ENCODE data around the gene LRRC25. TPM values are rescaled to one million over a fixed set of nuclear protein-coding genes. Genes with fewer than 3 reads are reported as not detected.
"Not testable (repeated sequence)": the region's sequence is repeated elsewhere in the genome, so short reads cannot be mapped to it uniquely, and the experiment has no call there.

LRRC25 gene
- total RNA-seq, 1 donor from 2014 or later, result not detected

DNA sequence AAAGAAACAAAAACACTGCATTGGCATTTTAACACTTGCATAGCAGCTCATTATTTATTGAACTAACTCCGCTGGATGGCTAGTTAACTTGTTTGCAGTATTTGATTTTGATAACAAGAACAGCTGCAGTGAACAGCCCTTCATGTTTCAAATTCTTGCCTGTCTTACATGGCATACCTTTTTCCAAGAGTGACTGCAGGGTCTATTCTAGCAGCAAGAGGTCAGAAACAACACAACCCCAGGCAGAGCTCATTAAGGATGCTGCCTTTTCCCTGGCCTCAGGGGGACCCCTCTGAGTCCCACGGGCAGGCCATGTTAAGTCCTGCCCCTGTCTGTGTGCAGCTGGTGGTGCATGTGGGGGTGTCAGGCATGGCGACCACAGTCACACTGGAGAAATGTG is 40.4 kb downstream of the LRRC25 start:
- H3K27me3 Mint-ChIP-seq (ENCODE audit: unreplicated experiment), result no peaks in the 10 kb centered on the region
- no peak overlapping the region for H3K27ac Mint-ChIP-seq (ENCODE audit: unreplicated experiment)
- TF ChIP-seq, protein P1, sequence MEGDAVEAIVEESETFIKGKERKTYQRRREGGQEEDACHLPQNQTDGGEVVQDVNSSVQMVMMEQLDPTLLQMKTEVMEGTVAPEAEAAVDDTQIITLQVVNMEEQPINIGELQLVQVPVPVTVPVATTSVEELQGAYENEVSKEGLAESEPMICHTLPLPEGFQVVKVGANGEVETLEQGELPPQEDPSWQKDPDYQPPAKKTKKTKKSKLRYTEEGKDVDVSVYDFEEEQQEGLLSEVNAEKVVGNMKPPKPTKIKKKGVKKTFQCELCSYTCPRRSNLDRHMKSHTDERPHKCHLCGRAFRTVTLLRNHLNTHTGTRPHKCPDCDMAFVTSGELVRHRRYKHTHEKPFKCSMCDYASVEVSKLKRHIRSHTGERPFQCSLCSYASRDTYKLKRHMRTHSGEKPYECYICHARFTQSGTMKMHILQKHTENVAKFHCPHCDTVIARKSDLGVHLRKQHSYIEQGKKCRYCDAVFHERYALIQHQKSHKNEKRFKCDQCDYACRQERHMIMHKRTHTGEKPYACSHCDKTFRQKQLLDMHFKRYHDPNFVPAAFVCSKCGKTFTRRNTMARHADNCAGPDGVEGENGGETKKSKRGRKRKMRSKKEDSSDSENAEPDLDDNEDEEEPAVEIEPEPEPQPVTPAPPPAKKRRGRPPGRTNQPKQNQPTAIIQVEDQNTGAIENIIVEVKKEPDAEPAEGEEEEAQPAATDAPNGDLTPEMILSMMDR (IDR thresholded peaks at IDR 0.05), result no peak
- H3K36me3 Mint-ChIP-seq (ENCODE audit: unreplicated experiment), result peaks cover 33% of the 10 kb centered on the region
- H3K9me3 Mint-ChIP-seq (ENCODE audit: unreplicated experiment), result no peaks in the 10 kb centered on the region
- no peak for DNase-seq (ENCODE audit: extremely low spot score, unreplicated experiment)
- H3K4me3 Mint-ChIP-seq (ENCODE audit: unreplicated experiment), result no peak overlapping the region
- no peaks in the 10 kb centered on the region for H3K4me1 Mint-ChIP-seq (ENCODE audit: unreplicated experiment)

DNA sequence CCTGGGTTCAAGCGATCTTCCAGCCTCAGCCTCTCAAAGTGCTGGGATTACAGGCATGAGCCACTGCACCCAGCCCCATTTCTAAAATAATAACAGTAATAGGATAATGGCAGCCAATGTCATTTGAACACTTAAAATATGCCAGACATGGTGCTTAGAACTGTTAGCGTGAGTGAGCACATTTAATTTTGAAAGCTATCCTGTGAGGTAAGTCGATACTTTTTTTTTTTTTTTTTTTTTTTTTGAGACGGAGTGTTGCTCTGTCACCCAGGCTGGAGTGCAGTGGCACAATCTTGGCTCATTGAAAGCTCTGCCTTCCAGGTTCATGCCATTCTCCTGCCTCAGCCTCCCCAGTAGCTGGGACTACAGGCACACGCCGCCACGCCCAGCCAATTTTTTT is 42.7 kb downstream of the LRRC25 start:
- H3K36me3 Mint-ChIP-seq (ENCODE audit: unreplicated experiment), result peaks cover 31% of the 10 kb centered on the region

DNA sequence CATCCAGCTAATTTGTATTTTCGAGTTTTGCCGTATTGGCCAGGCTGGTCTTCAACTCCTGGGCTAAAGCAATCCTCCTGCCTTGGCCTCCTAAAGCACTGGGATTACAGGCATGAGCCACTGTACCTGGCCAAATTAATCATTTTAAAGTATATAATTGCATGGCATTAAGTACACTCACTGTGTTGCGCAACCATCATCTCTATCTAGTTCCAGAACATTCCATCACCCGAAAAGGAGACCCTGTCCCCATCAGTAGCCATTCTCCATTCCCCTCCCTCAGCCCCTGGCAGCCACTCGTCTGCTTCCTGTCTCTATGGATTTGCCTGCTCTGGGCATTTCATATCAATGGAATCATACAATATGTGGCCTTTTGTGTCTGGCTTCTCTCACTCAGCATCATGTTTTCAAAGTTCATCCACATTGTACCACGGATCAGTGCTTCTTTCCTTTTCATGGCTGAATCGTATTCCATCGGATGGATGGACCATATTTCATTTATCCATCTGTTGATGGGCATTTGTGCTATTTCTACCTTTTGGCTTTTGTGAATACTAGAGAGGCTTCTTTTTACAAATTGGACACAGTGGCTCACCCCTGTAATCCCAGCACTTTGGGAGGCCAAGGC is 43.9 kb downstream of the LRRC25 start:
- no peak for DNase-seq (ENCODE audit: extremely low spot score, unreplicated experiment)
- Mint-ChIP-seq H3K36me3 (ENCODE audit: unreplicated experiment) (peaks cover 26% of the 10 kb centered on the region), H3K27ac (ENCODE audit: unreplicated experiment) (no peak overlapping the region), H3K4me3 (ENCODE audit: unreplicated experiment) (no peak overlapping the region), H3K9me3 (ENCODE audit: unreplicated experiment) (no peaks in the 10 kb centered on the region), H3K4me1 (ENCODE audit: unreplicated experiment) (peaks cover 2% of the 10 kb centered on the region), H3K27me3 (ENCODE audit: unreplicated experiment) (no peaks in the 10 kb centered on the region)
- TF ChIP-seq, protein P1 (IDR thresholded peaks at IDR 0.05), result no peak

More for the DNA sequence above, 42.7 kb downstream of the LRRC25 start:
- not testable (repeated sequence) for H3K4me3 Mint-ChIP-seq (ENCODE audit: unreplicated experiment); DNase-seq (ENCODE audit: extremely low spot score, unreplicated experiment); H3K4me1 Mint-ChIP-seq (ENCODE audit: unreplicated experiment); H3K9me3 Mint-ChIP-seq (ENCODE audit: unreplicated experiment); H3K27ac Mint-ChIP-seq (ENCODE audit: unreplicated experiment); H3K27me3 Mint-ChIP-seq (ENCODE audit: unreplicated experiment)

DNA sequence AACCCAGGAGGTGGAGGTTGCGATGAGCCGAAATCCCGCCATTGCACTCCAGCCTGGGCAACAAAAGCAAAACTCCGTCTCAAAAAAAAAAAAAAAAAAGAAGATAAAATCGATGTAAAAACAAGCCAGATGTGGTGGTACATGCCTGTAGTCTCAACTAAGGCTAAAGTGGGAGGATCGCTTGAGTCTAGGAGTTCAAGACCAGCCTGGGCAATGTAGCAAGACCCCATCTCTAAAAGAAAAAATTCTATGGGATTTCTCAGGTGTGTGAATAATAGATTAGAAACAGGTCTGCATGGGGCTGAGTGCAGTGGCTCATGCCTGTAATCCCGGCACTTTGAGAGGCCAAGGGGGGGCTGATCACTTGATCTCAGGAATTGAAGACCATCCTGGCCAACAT is 45.9 kb downstream of the LRRC25 start:
- Mint-ChIP-seq H3K4me3 (ENCODE audit: unreplicated experiment) (no peak overlapping the region), H3K36me3 (ENCODE audit: unreplicated experiment) (peaks cover 17% of the 10 kb centered on the region), H3K9me3 (ENCODE audit: unreplicated experiment) (no peaks in the 10 kb centered on the region), H3K4me1 (ENCODE audit: unreplicated experiment) (peaks cover 2% of the 10 kb centered on the region), H3K27ac (ENCODE audit: unreplicated experiment) (no peak overlapping the region), H3K27me3 (ENCODE audit: unreplicated experiment) (no peaks in the 10 kb centered on the region)
- TF ChIP-seq, protein P1 (IDR thresholded peaks at IDR 0.05), result no peak
- DNase-seq (ENCODE audit: extremely low spot score, unreplicated experiment), result no peak

DNA sequence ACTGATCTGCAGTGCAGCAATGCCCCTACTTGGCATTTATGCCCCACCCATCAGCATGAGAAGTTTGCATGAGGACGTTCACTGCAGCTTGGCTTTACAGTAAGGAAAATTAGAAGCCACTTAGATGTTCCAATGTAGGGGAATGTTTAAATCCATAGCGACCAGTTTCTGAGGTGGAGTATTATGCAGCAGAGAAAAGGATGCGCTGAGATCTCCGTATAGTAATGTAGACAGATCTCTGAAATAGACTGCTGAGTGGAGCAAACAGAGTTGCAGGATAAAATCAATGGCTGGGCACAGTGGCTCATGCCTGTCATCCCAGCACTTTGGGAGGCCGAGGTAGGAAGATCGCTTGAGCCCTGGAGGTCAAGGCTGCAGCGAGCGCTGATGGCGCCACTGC is 46.9 kb downstream of the LRRC25 start:
- Mint-ChIP-seq H3K4me3 (ENCODE audit: unreplicated experiment) (no peak overlapping the region), H3K36me3 (ENCODE audit: unreplicated experiment) (peaks cover 19% of the 10 kb centered on the region), H3K4me1 (ENCODE audit: unreplicated experiment) (peaks cover 3% of the 10 kb centered on the region), H3K27ac (ENCODE audit: unreplicated experiment) (no peak overlapping the region), H3K27me3 (ENCODE audit: unreplicated experiment) (no peaks in the 10 kb centered on the region), H3K9me3 (ENCODE audit: unreplicated experiment) (no peaks in the 10 kb centered on the region)
- TF ChIP-seq, protein P1 (IDR thresholded peaks at IDR 0.05), result no peak
- no peak for DNase-seq (ENCODE audit: extremely low spot score, unreplicated experiment)
